Stomach smooth muscle (tissue), 2 donors: ENCODE results near the gene ERBB4.
A peak's percentile ranks its signal among the peaks of the same experiment; 100 is the strongest.

Experiments
- H3K27ac ChIP-seq: one replicate; pipeline ENCODE4 v1.7.0; 2013; ENCODE audit warnings: mild to moderate bottlenecking, low read length, inconsistent platforms
- H3K27me3 ChIP-seq, 2 donors: one replicate each; pipeline ENCODE4 v1.7.0; 2013; ENCODE audit warnings: low read length in 2 of 2; ENCODE audit not compliant: insufficient read depth in 2 of 2, control insufficient read depth in 1 of 2
- H3K36me3 ChIP-seq, 2 donors: one replicate each; pipeline ENCODE4 v1.7.0; 2013; ENCODE audit warnings: low read length in 2 of 2; ENCODE audit not compliant: control insufficient read depth in 2 of 2, insufficient read depth in 2 of 2
- H3K4me1 ChIP-seq: one replicate; pipeline ENCODE4 v1.7.0; 2013; ENCODE audit warnings: low read length; ENCODE audit not compliant: control insufficient read depth, insufficient read depth
- H3K4me3 ChIP-seq, 2 donors: one replicate each; pipeline ENCODE4 v1.7.0; 2013; ENCODE audit warnings: low read length in 2 of 2
- H3K9ac ChIP-seq, 2 donors: one replicate each; pipeline ENCODE4 v1.7.0; 2013; ENCODE audit warnings: low read length in 2 of 2, mild to moderate bottlenecking in 1 of 2
- H3K9me3 ChIP-seq, 2 donors: one replicate each; pipeline ENCODE4 v1.7.0; 2013; ENCODE audit warnings: low read length in 2 of 2; ENCODE audit not compliant: control insufficient read depth in 2 of 2
- donor health status: healthy.
- donor health status: Pancreatic carcinoma.

The ERBB4 gene

DNA sequence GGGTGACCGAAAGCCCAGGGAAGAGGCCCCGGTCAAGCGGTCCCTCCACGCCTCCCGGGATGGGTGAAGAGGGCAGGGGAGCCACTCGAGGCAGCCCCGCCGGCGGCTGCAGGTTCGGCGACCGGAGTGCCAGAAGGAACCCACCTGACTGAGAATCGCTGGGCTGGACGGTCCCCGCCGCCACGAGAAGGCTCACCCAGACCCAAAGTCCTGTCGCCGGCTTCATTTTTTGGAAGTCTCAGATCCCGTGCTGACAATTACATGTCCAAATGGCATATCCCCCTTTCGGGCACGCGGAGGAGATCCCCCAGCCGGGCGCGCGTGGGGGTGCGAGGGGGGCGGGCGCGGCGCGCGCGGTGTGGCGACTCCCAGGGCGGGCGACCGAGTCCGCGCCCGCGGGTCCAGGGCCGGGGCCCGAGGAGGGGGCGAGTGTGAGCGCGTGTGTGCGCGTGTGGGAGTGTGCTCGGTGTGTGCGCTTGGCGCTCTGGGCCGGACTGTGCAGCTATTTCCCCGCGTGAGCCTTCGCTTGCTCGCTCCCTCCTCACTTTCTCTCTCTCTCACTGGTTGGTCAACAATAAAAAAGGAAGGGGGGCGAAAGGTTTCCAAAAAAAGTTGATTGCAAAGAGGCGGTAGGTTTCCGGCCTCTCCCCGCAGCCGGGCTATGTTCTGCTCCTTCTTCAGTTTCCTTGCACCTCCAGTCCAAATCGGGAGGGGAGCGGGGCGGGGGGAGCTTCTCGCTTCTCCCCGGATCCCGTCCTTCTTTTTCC, at the start of gene ERBB4:
ERBB4 (minus strand) TSS at position 498 of the 767 bp plus-strand sequence; CDS start at position 226, 272 bp downstream.
- Histone ChIP-seq H3K9me3 (no peaks in the 10 kb centered on the region), H3K27me3 (peaks cover 19 to 40% of the 10 kb centered on the region in 2 donors), H3K36me3 (no peaks in the 10 kb centered on the region), H3K27ac (no peak within 1 kb of the TSS), H3K4me1 (peaks cover 22% of the 10 kb centered on the region), H3K9ac (peak within 1 kb of the TSS in 1 of 2 donors; percentile 22), H3K4me3 (peak within 1 kb of the TSS; percentile 78 to 80)

DNA sequence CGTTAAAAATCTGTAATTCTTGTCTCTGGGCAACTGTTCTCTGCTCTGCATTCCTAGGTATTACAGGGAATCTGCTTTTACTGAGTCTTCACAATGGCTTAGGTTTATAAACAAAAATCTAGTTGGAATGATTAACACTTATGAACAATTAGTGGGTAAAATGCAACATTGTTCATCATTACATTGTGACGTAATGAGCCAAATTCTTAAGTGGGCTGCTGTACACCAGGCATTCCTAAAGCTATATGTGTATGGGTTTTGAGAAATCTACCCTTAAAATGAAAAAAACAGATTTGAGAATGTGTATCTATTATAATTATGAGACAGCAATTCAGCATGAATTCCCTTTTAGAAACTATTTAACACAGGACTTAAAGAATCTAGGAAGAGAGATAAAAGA, 41.5 kb upstream of the ERBB4 start:
- no peaks in the 10 kb centered on the region for H3K9me3 ChIP-seq
- H3K9ac ChIP-seq: no peak overlapping the region
- no peaks in the 10 kb centered on the region for H3K4me1 ChIP-seq
- H3K36me3 ChIP-seq: no peaks in the 10 kb centered on the region
- H3K4me3 ChIP-seq: no peak overlapping the region
- H3K27ac ChIP-seq: no peak overlapping the region
- no peaks in the 10 kb centered on the region for H3K27me3 ChIP-seq

DNA sequence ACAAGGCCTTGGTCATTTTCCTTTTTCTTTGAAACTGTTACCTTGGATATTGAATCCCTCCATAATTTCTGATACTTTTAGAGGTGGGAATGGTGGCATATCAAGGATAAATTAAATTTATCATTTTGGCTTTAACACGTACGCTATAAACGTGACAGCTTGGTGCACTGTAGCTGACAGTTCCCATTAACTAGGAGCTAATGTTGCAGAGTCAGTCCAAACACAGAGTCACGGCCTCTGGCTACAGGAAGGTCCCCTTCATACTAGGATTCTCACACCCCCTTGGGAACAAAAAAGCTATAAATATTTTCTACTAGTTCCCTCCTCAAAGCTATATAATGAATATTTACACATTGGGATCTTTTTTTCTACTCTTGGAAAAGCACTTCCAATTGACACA, 17.7 kb upstream of the ERBB4 start:
- H3K27ac ChIP-seq: no peak overlapping the region
- H3K9ac ChIP-seq: no peak overlapping the region
- H3K4me1 ChIP-seq: no peaks in the 10 kb centered on the region
- no peak overlapping the region for H3K4me3 ChIP-seq
- H3K36me3 ChIP-seq: no peaks in the 10 kb centered on the region
- H3K9me3 ChIP-seq: no peaks in the 10 kb centered on the region
- H3K27me3 ChIP-seq: no peaks in the 10 kb centered on the region

DNA sequence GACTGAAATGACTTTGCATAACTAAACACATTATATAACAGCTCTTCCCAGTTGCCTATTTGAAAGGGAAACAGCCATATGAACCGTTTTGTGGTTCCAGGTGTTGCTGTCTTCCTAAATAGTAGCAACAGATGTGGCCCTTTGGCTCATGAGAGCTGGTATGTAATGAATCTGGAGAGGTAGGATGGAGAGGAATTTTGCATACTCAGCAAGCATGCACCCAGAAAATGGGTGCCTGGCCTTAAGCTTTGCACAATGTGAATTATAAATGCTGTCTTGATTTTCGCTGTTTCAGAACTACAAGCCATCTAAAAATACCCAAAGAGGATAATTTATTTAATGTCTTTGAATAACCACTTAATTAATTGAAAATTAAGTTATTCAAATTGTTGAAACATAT, 15.6 kb upstream of the ERBB4 start:
- no peaks in the 10 kb centered on the region for H3K27me3 ChIP-seq
- no peak overlapping the region for H3K9ac ChIP-seq
- H3K9me3 ChIP-seq: no peaks in the 10 kb centered on the region
- no peaks in the 10 kb centered on the region for H3K36me3 ChIP-seq
- no peak overlapping the region for H3K4me3 ChIP-seq
- H3K4me1 ChIP-seq: no peaks in the 10 kb centered on the region
- H3K27ac ChIP-seq: no peak overlapping the region

DNA sequence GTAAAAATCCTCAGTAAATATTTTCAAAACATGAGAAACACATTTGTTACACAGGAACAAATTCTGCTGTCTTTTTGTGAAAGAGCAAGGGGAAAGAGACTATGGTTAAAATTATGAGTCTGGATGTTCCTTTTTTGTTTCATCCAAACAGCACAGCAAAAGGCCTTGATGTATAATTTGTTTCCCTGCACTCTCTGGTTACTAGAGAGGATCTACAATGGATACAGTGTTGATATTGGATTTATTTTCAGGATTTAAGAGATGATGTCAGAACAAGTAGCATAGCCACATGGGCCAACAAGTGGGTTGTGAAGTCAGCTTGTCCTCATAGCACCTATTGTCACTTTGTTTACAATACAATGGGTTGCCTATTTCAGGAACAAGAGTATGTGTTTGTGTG, 11.3 kb upstream of the ERBB4 start:
- H3K27ac ChIP-seq: no peak overlapping the region
- H3K4me3 ChIP-seq: no peak overlapping the region
- no peaks in the 10 kb centered on the region for H3K4me1 ChIP-seq

DNA sequence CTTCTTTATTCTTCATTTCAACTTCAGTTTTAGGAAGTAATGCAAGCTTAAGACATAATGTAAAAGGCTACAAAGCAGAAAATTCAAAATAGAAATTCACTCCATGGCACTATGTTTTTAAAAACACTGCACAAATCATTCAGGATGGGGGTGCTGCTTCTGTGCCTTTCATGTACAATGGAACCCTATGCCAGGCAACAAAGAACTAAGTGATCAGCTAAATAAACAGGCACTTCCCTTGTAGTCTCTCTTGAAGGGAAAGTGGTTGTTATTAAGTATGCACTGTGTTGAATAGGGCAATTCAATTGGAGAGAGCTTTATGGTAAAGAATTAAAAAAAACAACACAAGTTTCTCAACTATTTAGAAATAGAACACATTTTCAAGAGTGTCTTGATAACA, 10.9 kb upstream of the ERBB4 start:
- no peak overlapping the region for H3K9ac ChIP-seq
- no peak overlapping the region for H3K4me3 ChIP-seq
- H3K36me3 ChIP-seq: no peaks in the 10 kb centered on the region
- H3K27me3 ChIP-seq: no peaks in the 10 kb centered on the region
- no peaks in the 10 kb centered on the region for H3K9me3 ChIP-seq
- H3K27ac ChIP-seq: no peak overlapping the region
- no peaks in the 10 kb centered on the region for H3K4me1 ChIP-seq

More for the DNA sequence above, 11.3 kb upstream of the ERBB4 start:
- Histone ChIP-seq H3K36me3 (no peaks in the 10 kb centered on the region), H3K9ac (no peak overlapping the region), H3K9me3 (no peaks in the 10 kb centered on the region), H3K27me3 (no peaks in the 10 kb centered on the region)

DNA sequence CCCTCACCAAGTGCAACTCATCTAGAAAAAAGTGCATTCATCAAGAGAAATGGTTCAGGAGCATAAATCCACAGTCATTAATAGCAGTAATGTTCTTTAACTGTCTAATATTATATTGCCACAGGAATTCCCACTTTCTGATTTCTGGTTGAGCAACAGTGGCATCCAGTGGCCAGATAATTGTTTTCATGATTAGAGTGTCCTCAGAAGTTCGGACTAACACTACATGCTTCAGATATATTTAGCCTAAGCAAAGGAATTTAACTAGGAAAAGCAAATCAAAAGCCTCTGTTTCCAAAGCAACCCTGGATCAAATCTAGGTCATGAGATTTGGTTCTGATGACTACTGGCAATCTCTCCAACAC, 9.8 kb upstream of the ERBB4 start:
- Histone ChIP-seq H3K36me3 (no peaks in the 10 kb centered on the region), H3K9me3 (no peaks in the 10 kb centered on the region), H3K9ac (no peak overlapping the region), H3K27me3 (no peaks in the 10 kb centered on the region), H3K4me1 (no peaks in the 10 kb centered on the region), H3K4me3 (no peak overlapping the region), H3K27ac (no peak overlapping the region)

DNA sequence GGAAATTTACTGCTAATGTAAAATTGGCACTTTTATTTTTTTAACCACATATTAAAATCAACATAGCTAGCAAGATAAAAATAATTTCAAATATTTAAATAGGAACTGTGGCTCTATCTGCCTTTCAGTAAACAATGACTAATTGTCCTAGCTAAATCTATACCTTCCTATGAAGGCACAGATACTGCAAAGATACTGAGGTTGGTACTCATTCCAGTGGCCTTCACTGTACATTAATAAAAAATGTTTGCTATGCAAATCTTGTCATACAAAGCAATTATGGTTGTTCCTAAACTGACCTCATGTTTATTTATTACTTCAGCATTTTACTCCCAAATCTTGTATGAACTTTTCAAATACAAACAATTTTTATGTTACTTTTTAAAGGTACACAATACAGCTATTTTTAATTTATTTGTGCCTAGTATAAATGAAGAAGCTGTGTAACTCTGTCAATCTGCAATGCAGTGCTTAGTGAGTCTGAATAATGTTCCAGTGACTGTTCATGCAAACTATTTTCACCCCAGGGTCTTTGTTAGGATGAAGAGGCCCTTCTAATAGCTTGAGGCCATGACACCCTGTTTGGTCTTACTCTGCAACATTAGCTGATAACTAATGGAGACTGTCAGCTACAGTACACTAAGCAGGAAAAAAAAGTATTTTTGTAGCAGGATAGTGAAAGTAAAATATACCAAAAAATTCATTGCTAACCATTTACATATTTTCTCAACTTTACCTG, 9.3 kb upstream of the ERBB4 start:
- Histone ChIP-seq H3K27me3 (no peaks in the 10 kb centered on the region), H3K4me1 (no peaks in the 10 kb centered on the region), H3K4me3 (no peak overlapping the region), H3K27ac (no peak overlapping the region), H3K9ac (no peak overlapping the region), H3K36me3 (no peaks in the 10 kb centered on the region), H3K9me3 (no peaks in the 10 kb centered on the region)

DNA sequence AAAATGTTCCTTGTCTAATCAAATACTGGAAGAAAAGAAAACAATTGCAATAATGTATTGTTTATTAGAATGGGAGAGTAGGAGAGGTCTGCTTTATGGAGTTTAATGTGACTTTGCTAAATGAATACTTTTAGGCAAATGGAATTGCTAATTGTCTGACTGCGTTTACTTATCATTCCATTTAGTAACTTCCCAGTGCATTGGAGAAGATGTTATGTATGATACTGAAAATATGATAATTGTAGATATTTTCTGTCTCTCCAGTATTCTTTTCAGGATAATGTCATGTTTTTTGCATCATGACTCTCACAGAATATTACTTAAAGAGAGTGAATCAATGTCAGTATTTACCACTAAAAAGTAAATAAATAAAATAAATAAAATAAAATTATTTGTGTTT, 8.1 kb upstream of the ERBB4 start:
- no peaks in the 10 kb centered on the region for H3K4me1 ChIP-seq
- no peaks in the 10 kb centered on the region for H3K27me3 ChIP-seq
- H3K9me3 ChIP-seq: no peaks in the 10 kb centered on the region
- no peak overlapping the region for H3K27ac ChIP-seq
- no peaks in the 10 kb centered on the region for H3K36me3 ChIP-seq
- H3K9ac ChIP-seq: no peak overlapping the region
- H3K4me3 ChIP-seq: no peak overlapping the region

DNA sequence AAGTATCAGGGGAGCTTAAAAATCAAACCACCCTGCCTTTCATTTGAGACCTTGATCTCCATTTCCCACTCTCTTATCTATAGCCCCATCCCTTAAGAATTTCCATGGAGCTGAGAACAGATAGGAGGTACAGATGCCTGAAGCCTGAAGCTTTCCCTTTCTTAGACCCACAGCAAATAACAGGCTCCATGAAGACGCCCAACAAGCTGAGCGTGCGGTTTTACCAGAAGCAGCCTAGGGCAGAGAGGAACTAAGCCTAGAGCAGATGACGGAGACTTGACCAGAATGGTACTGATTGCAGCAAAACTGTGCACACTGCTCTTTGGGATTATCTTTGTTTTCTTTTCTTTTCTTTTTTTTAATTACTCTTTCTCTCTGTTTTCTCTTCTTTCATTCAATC, 1.7 kb upstream of the ERBB4 start:
- peaks cover 22% of the 10 kb centered on the region for H3K4me1 ChIP-seq
- no peaks in the 10 kb centered on the region for H3K9me3 ChIP-seq
- H3K27ac ChIP-seq: no peak overlapping the region
- no peaks in the 10 kb centered on the region for H3K36me3 ChIP-seq
- no peak overlapping the region for H3K9ac ChIP-seq
- H3K27me3 ChIP-seq: peaks cover 19 to 33% of the 10 kb centered on the region in 2 donors
- no peak overlapping the region for H3K4me3 ChIP-seq
